HG02885 (cell line): ENCODE data around the gene SYNE2.

ENCODE experiments used
- ATAC-seq: cut with Tn5 transposase; IDR thresholded peaks from one replicate; pipeline ENCODE4 v1.9.1; 2021; ENCODE audit warnings: mild to moderate bottlenecking; ENCODE audit not compliant: unreplicated experiment, poor library complexity

The SYNE2 gene

DNA sequence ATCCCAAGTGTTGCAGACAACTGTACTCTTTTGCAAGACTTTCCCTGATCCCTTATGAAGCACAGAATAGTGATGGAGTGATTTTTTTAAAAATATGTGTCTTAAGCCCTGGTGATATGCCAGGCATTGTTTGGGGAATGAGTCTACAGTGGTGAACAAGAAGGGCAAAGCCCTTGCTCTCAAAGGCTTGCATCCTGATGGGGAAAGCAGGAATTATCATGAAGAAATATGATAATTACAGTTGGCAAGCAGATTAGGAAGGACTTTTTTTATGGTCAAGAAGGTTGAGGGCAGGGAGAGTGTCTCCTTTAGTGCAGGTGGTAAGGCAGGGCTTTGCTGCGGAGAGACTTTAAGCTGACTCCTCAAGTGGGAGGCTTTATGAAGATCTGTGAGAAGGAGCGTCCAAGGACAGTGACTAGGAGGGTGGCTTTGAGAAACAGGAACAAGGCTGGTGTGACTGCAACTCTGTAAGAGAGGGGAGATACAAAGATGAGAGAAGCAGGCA is 100.2 kb downstream of the SYNE2 start:
- no peak for ATAC-seq

DNA sequence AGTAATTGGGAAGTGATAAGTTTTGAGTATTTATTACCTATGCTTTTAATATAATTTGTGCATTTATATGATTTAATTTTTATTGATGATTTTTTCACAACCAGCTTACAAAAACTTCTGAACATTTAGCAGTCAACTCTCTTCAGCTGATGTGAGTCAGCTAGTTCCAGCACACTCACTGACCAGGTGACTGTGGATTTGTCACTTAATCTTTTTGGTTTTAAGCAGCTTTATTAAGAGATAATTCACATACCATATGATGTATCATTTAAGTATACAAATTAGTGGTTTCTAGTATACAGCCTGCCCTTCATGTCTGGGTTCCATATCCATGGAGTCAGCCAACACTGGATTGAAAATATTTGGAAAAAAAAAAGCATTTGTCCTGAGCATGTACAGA is 103.5 kb downstream of the SYNE2 start:
- no peak for ATAC-seq

GRCh38 chr14:63960926-63961567 is 108.2 kb downstream of the SYNE2 start:
- no peak for ATAC-seq

GRCh38 chr14:63962906-63963305 is 110.1 kb downstream of the SYNE2 start:
- ATAC-seq = no peak

DNA sequence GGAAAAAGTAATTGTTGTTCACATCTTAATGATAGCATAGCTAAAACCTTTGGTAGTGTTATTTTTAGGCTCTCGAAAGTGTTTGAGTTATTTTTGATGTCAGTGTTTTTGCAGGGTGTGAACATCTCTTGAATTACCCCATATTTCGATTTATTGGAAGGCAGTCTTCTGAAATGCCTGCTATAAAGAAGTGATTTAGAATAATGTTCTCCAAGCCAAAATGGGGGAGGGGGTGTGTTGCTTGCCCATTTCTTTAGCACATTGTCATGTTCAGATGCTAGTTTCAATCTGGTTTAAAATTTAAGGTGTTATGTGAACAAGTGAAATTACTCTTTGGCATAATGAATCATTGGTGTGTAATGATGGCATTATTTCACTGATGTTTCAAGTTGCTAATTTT is 110.6 kb downstream of the SYNE2 start:
- no peak for ATAC-seq

DNA sequence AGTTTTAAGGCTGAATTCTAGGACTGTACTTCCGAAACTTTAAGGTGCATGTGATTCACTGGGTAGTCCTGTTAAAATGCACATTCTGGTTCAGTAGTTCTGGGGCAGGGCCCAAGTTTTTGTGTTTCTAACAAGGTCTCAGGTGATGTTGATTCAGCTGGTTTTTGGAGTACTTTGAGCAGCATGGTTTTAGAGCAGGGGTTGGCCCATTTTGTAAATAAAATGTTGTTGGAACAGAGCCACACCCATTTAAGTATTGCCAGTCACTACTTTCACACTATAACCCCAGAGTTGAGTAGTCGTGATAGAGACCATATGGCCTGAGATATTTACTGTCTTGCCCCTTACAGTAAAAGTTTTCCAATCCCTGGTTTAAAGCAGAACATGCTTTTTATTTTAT is 111.3 kb downstream of the SYNE2 start:
- ATAC-seq = no peak

DNA sequence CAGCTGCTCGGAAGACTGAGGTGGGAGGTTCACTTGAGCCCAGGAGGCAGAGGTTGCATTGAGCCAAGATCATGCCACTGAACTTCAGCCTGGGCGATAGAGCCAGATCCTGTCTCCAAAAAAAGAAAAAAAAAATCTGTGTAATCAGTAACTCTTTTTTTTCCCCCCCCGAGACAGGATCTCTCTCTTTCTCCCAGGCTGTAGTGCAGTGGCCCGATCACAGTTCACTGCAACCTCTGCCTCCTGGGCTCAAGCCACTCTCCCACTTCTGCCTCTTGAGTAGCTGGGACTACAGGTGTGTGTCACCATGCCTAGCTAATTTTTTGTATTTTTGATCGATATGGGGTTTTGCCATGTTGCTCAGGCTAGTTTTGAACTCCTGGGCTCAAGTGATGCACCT is 113.6 kb downstream of the SYNE2 start:
- ATAC-seq = no peak

DNA sequence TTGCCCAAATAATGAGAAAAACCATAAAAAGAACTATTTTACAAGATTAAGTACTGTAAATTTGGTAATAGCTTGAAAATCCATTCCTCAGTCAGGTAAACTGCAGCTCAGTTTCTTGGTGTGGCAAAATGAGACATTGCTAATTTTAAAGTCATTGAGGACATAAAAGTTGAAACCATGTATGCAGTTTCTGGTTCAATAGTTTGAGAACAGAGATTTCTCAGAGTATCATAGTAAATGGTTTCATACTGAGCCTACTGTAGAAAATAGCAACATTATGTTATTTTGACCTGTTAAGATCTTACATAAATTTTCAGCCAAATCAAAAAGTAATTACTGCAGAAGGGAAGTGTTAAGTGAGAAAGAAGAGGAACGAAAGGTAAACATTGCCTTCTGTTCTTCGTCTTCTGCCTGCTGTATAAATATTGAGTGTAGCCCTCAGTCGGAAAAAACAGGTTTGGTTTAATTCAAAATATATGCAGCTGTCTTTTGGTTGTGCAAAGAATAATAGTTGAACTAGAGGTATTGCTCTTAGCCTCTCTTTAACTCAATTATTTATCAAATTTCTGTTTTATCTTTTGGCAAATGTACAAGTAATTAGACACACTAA is 119.6 kb downstream of the SYNE2 start:
- ATAC-seq = no peak

GRCh38 chr14:63974176-63974575 is 121.4 kb downstream of the SYNE2 start:
- no peak for ATAC-seq

GRCh38 chr14:63981569-63981968 is 128.8 kb downstream of the SYNE2 start:
- ATAC-seq = no peak

DNA sequence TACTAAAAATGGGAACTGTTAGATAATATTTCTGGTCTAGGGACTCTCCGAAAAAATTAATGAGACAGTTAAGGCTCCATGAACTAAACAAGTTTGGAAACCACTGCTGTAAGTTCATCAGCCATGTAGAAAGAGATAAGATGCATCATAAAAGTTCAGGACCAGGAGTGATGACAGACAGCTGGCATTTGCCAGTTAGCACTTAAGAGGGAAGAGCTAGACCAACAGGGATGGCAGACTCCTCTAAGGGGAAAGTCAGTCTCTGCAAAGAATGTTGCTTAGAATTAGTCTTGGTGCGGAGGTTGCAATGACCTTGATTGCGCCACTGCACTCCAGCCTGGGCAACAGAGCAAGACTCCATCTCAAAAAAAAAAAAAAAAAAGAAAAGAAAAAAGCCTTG is 129.4 kb downstream of the SYNE2 start:
- no peak for ATAC-seq

- no peak for ATAC-seq
Measured at GRCh38 chr14:63982629-63983028, 129.8 kb downstream of the SYNE2 start.

DNA sequence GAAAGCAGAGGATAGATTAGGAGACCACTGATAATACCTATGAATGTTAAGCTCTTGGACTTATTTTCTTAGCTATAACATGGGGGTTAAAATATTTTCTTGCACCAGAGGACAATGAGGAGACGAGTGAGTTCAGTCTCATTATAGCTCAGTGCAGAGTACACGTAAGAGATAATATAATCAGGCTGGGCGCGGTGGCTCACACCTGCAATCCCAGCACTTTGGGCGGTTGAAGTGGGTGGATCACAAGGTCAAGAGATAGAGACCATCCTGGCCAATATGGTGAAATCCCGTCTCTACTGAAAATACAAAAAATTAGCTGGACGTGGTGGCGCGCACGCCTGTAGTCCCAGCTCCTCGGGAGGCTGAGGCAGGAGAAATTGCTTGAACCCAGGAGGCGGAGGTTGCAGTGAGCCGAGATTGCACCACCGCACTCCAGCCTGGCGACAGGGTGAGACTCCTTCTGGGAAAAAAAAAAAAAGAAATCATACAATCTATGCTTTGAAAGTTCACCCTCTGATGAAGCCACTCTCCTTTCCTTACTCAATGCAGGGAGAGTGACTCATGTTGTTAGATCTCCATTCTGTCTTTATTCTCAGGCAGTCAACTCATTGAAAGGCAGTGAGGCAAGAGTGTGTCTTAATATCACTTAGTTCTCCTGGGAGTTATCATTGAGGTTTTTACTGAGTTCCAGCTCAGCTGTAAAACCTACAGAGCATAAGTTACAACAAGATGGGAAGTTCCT is 134.2 kb downstream of the SYNE2 start:
- ATAC-seq = no peak

- ATAC-seq = no peak
Measured at GRCh38 chr14:63988579-63988978, 135.8 kb downstream of the SYNE2 start.

GRCh38 chr14:63991833-63992232 is 139.0 kb downstream of the SYNE2 start:
- ATAC-seq = no peak

DNA sequence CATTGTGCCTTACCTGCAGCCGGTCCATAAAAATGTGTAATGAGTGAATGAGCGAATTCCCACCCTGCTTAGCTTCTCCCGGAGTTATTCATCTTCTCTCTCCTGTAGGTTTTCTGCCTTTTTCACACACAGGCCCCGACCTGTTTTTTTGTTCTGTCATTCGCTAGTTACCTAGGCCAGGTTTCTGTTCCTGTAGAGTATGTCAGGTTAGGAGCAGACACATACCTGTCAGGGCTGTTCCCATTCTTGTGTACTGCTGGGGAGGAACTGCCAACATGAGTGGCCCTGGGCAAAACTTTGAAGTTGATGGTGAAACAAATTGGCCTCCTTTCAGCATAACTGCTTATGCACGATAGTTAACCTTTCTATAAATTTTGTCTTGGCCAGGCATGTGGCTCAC is 140.1 kb downstream of the SYNE2 start:
- no peak for ATAC-seq

DNA sequence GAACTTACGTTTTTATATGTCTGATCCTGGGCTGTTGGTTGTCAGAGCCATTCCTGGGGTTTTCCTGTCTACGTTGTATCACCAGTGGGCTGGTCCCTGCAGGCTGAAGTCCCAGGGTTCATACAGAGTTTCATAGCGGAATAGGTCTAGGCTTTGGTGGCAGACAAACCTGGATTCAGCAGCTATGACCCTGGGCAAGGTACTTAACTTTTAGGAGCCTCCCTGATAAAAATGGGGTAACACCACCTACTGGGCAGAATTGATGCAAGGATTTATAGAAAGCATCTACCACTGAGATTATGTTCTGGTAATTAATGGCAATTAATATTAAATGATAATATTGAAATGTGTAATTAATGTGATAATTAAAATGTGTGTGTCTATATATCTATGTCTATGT is 141.2 kb downstream of the SYNE2 start:
- ATAC-seq = no peak

GRCh38 chr14:63995285-63995684 is 142.5 kb downstream of the SYNE2 start:
- ATAC-seq = no peak

GRCh38 chr14:63996016-63996415 is 143.2 kb downstream of the SYNE2 start:
- no peak for ATAC-seq

DNA sequence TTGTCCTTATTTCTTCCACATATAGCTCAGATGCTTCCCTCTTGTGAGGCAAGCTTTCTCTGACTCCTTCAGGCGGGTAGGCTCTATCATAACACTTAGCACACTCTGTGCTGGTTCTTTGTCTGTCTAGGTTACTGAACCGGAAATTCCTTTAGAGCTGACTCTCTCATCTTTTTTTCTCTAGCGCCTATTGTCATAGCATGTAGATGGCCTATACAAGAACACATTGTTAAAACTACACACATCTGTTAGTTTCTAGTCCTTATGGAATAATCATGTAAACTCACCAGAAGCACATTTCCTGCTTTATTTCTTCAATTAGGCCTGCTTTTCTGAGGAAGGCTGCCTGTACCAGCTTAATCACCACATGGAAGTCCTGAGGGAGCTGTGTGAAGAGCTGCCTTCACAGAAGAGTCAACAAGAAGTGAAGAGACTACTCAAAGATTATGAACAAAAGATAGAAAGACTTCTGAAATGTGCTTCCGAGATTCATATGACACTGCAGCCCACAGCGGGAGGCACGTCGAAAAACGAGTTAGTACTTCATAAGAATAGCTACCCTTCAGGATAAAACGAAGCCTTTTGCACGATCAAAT is 143.9 kb downstream of the SYNE2 start:
- no peak for ATAC-seq

GRCh38 chr14:64000749-64001148 is 147.9 kb downstream of the SYNE2 start:
- no peak for ATAC-seq
